ENCODE measurements around the gene OSBPL2. TPM values are rescaled to one million over a fixed set of nuclear protein-coding genes. Genes with fewer than 3 reads are reported as not detected.
A peak's percentile ranks its signal among the peaks of the same experiment; 100 is the strongest.

OSBPL2 gene
- total RNA-seq (2012; rRNA removed): 11.1 and 17.7 TPM in 2 replicates

GRCh38 chr20:62237801-62238568 lies at the start of gene OSBPL2:
Gene OSBPL2, plus strand, starts transcription at chr20:62238521. Its CDS starts 17,664 bp downstream, at chr20:62256185.
- H3K36me3 ChIP-seq (ENCODE audit: insufficient read depth, low read length): peaks cover 4% of the 10 kb centered on the region
- H3K9me3 ChIP-seq (replicated peaks; ENCODE audit: low read length): no peaks in the 10 kb centered on the region
- H3K27me3 ChIP-seq (ENCODE audit: control insufficient read depth, insufficient read depth, low read length): peaks cover 30% of the 10 kb centered on the region
- peak within 1 kb of the TSS; percentile 92 for H3K4me3 ChIP-seq (ENCODE audit: low read length)
- peaks cover 4% of the 10 kb centered on the region for H3K4me1 ChIP-seq (ENCODE audit: control insufficient read depth, insufficient read depth, low read length)
- H3K4me2 ChIP-seq (ENCODE audit: low read length): peak within 1 kb of the TSS; percentile 97
- H3K9ac ChIP-seq (ENCODE audit: low read depth, low read length): peak within 1 kb of the TSS; percentile 74

DNA sequence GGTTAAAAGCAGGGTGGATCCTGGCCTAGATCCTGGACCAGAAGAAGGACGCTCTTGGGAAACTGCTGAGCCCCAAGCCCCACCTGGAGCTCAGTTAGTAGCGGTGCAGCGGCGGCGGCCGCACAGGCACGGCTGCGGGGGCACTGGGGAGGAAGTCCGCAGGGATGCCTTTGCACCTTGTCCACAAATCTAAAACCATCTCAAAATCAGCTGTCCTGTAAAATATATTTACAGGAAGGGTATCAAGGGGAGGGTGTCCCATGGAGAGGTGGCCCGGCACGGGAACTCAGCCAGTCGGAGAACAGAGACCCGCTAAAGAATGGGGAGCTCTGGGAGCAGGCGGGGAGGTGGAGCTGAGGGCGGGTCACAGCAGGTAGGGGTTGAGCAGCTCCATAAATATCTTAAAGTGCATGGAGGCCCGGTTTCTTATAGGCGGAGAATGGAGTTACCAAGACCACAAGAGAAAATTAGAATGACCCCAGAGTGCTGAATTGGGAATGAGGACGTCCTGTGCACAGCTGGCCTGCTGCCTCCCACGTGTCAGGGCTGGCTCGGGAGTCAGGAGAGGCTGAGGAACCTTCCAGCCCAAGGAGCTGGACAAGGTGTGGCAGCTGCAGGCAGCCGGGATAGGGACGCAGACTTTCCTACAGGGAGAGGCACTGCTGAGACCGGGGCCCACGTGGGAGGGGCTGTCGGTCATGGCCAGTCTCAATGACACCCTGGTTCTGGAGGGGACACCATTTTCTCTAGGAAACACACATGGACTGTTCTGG lies 47.5 kb upstream of the OSBPL2 start:
- no peak overlapping the region for H3K4me2 ChIP-seq (ENCODE audit: low read length)
- H3K9ac ChIP-seq (ENCODE audit: low read depth, low read length): no peak overlapping the region
- H3K36me3 ChIP-seq (ENCODE audit: insufficient read depth, low read length): peaks cover 19% of the 10 kb centered on the region
- H3K9me3 ChIP-seq (replicated peaks; ENCODE audit: low read length): no peaks in the 10 kb centered on the region
- peaks cover 12% of the 10 kb centered on the region for H3K4me1 ChIP-seq (ENCODE audit: control insufficient read depth, insufficient read depth, low read length)
- H3K4me3 ChIP-seq (ENCODE audit: low read length): no peak overlapping the region
- H3K27me3 ChIP-seq (ENCODE audit: control insufficient read depth, insufficient read depth, low read length): no peaks in the 10 kb centered on the region

GRCh38 chr20:62191781-62192559 lies 46.4 kb upstream of the OSBPL2 start:
- Histone ChIP-seq H3K36me3 (ENCODE audit: insufficient read depth, low read length) (peaks cover 20% of the 10 kb centered on the region), H3K4me3 (ENCODE audit: low read length) (no peak overlapping the region), H3K9me3 (replicated peaks; ENCODE audit: low read length) (no peaks in the 10 kb centered on the region), H3K9ac (ENCODE audit: low read depth, low read length) (no peak overlapping the region), H3K27me3 (ENCODE audit: control insufficient read depth, insufficient read depth, low read length) (no peaks in the 10 kb centered on the region), H3K4me1 (ENCODE audit: control insufficient read depth, insufficient read depth, low read length) (peaks cover 8% of the 10 kb centered on the region), H3K4me2 (ENCODE audit: low read length) (no peak overlapping the region)

- no peaks in the 10 kb centered on the region for H3K27me3 ChIP-seq (ENCODE audit: control insufficient read depth, insufficient read depth, low read length)
- peaks cover 1% of the 10 kb centered on the region for H3K4me1 ChIP-seq (ENCODE audit: control insufficient read depth, insufficient read depth, low read length)
- H3K9me3 ChIP-seq (replicated peaks; ENCODE audit: low read length): no peaks in the 10 kb centered on the region
- H3K9ac ChIP-seq (ENCODE audit: low read depth, low read length): no peak overlapping the region
- H3K4me2 ChIP-seq (ENCODE audit: low read length): no peak overlapping the region
- H3K36me3 ChIP-seq (ENCODE audit: insufficient read depth, low read length): peaks cover 23% of the 10 kb centered on the region
- H3K4me3 ChIP-seq (ENCODE audit: low read length): no peak overlapping the region
Observed at GRCh38 chr20:62192635-62193034, 45.7 kb upstream of the OSBPL2 start.

DNA sequence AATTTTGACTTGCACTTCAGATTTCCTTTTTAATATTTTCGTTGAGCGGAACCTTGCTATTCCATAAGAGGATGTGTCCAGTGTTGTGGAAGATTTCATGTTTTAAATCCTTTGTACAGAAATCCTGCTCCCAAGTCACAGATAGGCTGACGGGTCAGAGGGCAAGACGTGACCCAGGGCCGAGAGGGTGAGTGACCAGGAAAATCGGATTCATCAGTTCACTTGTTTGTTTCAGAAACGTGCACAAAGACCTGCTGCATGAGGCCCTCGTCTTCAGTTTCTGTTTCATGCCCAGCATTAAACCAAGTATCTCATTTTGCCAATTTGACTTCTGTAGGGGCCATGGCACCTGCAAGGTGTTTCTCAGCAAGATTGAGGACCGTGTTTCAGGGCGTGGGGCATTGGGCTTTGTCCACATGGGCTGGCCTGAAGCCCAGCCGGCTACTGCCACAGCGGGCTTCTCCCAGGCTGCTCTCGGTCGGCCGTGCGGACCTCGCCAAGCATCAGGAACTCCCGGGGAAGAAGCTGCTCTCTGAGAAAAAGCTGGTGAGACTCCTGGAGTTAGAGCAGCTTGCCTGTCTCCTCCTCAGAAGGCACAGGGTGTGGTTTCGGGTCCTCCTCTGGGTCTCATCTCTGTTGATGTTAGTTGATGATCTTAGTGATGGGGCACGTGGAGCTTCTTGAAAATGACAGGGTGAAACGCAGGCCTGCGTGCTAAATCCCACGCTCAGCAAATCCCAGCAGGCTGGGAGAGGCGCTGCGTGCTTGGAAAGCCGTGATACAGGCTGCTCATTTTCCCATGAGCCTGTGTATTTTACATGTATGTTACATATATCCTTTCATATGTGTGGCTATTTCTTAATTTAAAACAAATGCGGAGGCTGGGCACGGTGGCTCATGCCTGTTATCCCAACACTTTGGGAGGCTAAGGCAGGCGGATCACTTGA lies 45.0 kb upstream of the OSBPL2 start:
- no peak overlapping the region for H3K4me2 ChIP-seq (ENCODE audit: low read length)
- H3K4me3 ChIP-seq (ENCODE audit: low read length): no peak overlapping the region
- H3K9me3 ChIP-seq (replicated peaks; ENCODE audit: low read length): no peaks in the 10 kb centered on the region
- peaks cover 30% of the 10 kb centered on the region for H3K36me3 ChIP-seq (ENCODE audit: insufficient read depth, low read length)
- H3K9ac ChIP-seq (ENCODE audit: low read depth, low read length): no peak overlapping the region
- H3K27me3 ChIP-seq (ENCODE audit: control insufficient read depth, insufficient read depth, low read length): no peaks in the 10 kb centered on the region
- H3K4me1 ChIP-seq (ENCODE audit: control insufficient read depth, insufficient read depth, low read length): no peaks in the 10 kb centered on the region

GRCh38 chr20:62195075-62195405 lies 43.3 kb upstream of the OSBPL2 start:
- H3K36me3 ChIP-seq (ENCODE audit: insufficient read depth, low read length): peaks cover 42% of the 10 kb centered on the region
- H3K4me3 ChIP-seq (ENCODE audit: low read length): no peak overlapping the region
- H3K4me1 ChIP-seq (ENCODE audit: control insufficient read depth, insufficient read depth, low read length): no peaks in the 10 kb centered on the region
- H3K9me3 ChIP-seq (replicated peaks; ENCODE audit: low read length): no peaks in the 10 kb centered on the region
- no peak overlapping the region for H3K9ac ChIP-seq (ENCODE audit: low read depth, low read length)
- no peaks in the 10 kb centered on the region for H3K27me3 ChIP-seq (ENCODE audit: control insufficient read depth, insufficient read depth, low read length)
- H3K4me2 ChIP-seq (ENCODE audit: low read length): no peak overlapping the region

DNA sequence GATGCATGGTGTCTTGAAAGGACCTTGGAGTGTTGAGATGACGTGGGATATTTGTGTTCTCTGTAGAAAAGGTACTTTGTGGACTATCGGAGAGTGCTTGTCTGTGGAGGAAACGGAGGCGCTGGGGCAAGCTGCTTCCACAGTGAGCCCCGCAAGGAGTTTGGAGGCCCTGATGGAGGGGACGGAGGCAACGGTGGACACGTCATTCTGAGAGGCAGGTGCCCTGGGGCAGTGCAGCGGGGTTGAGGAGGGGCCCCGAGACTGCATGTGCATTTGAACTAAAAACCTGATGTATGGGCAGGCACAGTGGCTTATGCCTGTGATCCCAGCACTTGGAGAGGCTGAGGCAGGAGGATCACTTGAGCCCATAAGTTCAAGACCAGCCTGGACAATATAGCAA lies 42.6 kb upstream of the OSBPL2 start:
- Histone ChIP-seq H3K36me3 (ENCODE audit: insufficient read depth, low read length) (peaks cover 43% of the 10 kb centered on the region), H3K4me3 (ENCODE audit: low read length) (no peak overlapping the region)

GRCh38 chr20:62196286-62196685 lies 42.0 kb upstream of the OSBPL2 start:
- Histone ChIP-seq H3K36me3 (ENCODE audit: insufficient read depth, low read length) (peaks cover 48% of the 10 kb centered on the region), H3K9ac (ENCODE audit: low read depth, low read length) (no peak overlapping the region), H3K4me1 (ENCODE audit: control insufficient read depth, insufficient read depth, low read length) (peaks cover 2% of the 10 kb centered on the region)

More for the DNA sequence above, 42.6 kb upstream of the OSBPL2 start:
- H3K27me3 ChIP-seq (ENCODE audit: control insufficient read depth, insufficient read depth, low read length): no peaks in the 10 kb centered on the region
- H3K4me2 ChIP-seq (ENCODE audit: low read length): no peak overlapping the region
- no peak overlapping the region for H3K9ac ChIP-seq (ENCODE audit: low read depth, low read length)
- H3K4me1 ChIP-seq (ENCODE audit: control insufficient read depth, insufficient read depth, low read length): no peaks in the 10 kb centered on the region
- H3K9me3 ChIP-seq (replicated peaks; ENCODE audit: low read length): no peaks in the 10 kb centered on the region

GRCh38 chr20:62197311-62197710 lies 41.0 kb upstream of the OSBPL2 start:
- Histone ChIP-seq H3K4me2 (ENCODE audit: low read length) (no peak overlapping the region), H3K9ac (ENCODE audit: low read depth, low read length) (no peak overlapping the region), H3K4me3 (ENCODE audit: low read length) (no peak overlapping the region), H3K27me3 (ENCODE audit: control insufficient read depth, insufficient read depth, low read length) (no peaks in the 10 kb centered on the region), H3K9me3 (replicated peaks; ENCODE audit: low read length) (no peaks in the 10 kb centered on the region), H3K36me3 (ENCODE audit: insufficient read depth, low read length) (peaks cover 54% of the 10 kb centered on the region), H3K4me1 (ENCODE audit: control insufficient read depth, insufficient read depth, low read length) (peaks cover 11% of the 10 kb centered on the region)

More at GRCh38 chr20:62196286-62196685, 42.0 kb upstream of the OSBPL2 start:
- no peak overlapping the region for H3K4me3 ChIP-seq (ENCODE audit: low read length)
- H3K27me3 ChIP-seq (ENCODE audit: control insufficient read depth, insufficient read depth, low read length): no peaks in the 10 kb centered on the region
- H3K4me2 ChIP-seq (ENCODE audit: low read length): no peak overlapping the region
- no peaks in the 10 kb centered on the region for H3K9me3 ChIP-seq (replicated peaks; ENCODE audit: low read length)

- H3K36me3 ChIP-seq (ENCODE audit: insufficient read depth, low read length): peaks cover 54% of the 10 kb centered on the region
- no peak overlapping the region for H3K9ac ChIP-seq (ENCODE audit: low read depth, low read length)
Observed at GRCh38 chr20:62197801-62198200, 40.5 kb upstream of the OSBPL2 start.

More at GRCh38 chr20:62197801-62198200, 40.5 kb upstream of the OSBPL2 start:
- Histone ChIP-seq H3K4me1 (ENCODE audit: control insufficient read depth, insufficient read depth, low read length) (peaks cover 13% of the 10 kb centered on the region), H3K27me3 (ENCODE audit: control insufficient read depth, insufficient read depth, low read length) (no peaks in the 10 kb centered on the region), H3K4me3 (ENCODE audit: low read length) (no peak overlapping the region), H3K4me2 (ENCODE audit: low read length) (no peak overlapping the region), H3K9me3 (replicated peaks; ENCODE audit: low read length) (no peaks in the 10 kb centered on the region)

Data from skeletal muscle satellite cell (primary cell).